Endodermal cell (in vitro differentiated cells): ENCODE measurements around the gene POU2AF3. TPM values are rescaled to one million over a fixed set of nuclear protein-coding genes. Genes with fewer than 3 reads are reported as not detected.
"Not testable (repeated sequence)": the region's sequence is repeated elsewhere in the genome, so short reads cannot be mapped to it uniquely, and the experiment has no call there.

Experiments used
- DNase-seq: peaks from one replicate; pipeline ENCODE4 v3.0.0-alpha.2; 2017
- H3K27ac ChIP-seq: 2 replicates; pipeline ENCODE4 v1.5.1; 2013; ENCODE audit warnings: mild to moderate bottlenecking, low read depth, low read length, moderate library complexity
- H3K27me3 ChIP-seq: 2 replicates; pipeline ENCODE4 v1.6.1; 2013; ENCODE audit warnings: mild to moderate bottlenecking, low read length, moderate library complexity; ENCODE audit not compliant: insufficient read depth, control insufficient read depth, poor library complexity, severe bottlenecking
- H3K36me3 ChIP-seq: 2 replicates; pipeline ENCODE4 v1.7.0; 2013; ENCODE audit warnings: mild to moderate bottlenecking, low read length, moderate library complexity; ENCODE audit not compliant: control insufficient read depth, insufficient read depth
- H3K4me1 ChIP-seq: one replicate; pipeline ENCODE4 v1.7.0; 2013; ENCODE audit warnings: low read length; ENCODE audit not compliant: control insufficient read depth, insufficient read depth
- H3K4me3 ChIP-seq: 2 replicates; pipeline ENCODE4 v1.5.1; 2013; ENCODE audit warnings: mild to moderate bottlenecking, low read length, moderate library complexity
- H3K9ac ChIP-seq: 2 replicates; pipeline ENCODE4 v1.6.1; 2013; ENCODE audit warnings: mild to moderate bottlenecking, low read length, moderate library complexity; ENCODE audit not compliant: poor library complexity, severe bottlenecking; ENCODE audit errors: extremely low read depth
- H3K9me3 ChIP-seq: 2 replicates; pipeline ENCODE4 v1.6.1; 2013; ENCODE audit warnings: mild to moderate bottlenecking, low read length, moderate library complexity; ENCODE audit not compliant: control insufficient read depth
- H3K27ac Mint-ChIP-seq: 2 replicates; pipeline ENCODE4 v1.8.0; 2020; ENCODE audit warnings: mixed read lengths
- H3K27me3 Mint-ChIP-seq: 2 replicates; pipeline ENCODE4 v1.8.0; 2021; ENCODE audit warnings: mild to moderate bottlenecking, mixed read lengths; ENCODE audit not compliant: insufficient read depth
- H3K36me3 Mint-ChIP-seq: 2 replicates; pipeline ENCODE4 v1.8.0; 2020; ENCODE audit warnings: low read depth, mixed read lengths
- H3K4me1 Mint-ChIP-seq: 2 replicates; pipeline ENCODE4 v1.8.0; 2020; ENCODE audit warnings: mixed read lengths
- H3K4me3 Mint-ChIP-seq: 2 replicates; pipeline ENCODE4 v1.8.0; 2020; ENCODE audit warnings: mild to moderate bottlenecking, moderate library complexity, mixed read lengths
- H3K9me3 Mint-ChIP-seq: 2 replicates; pipeline ENCODE4 v1.8.0; 2020; ENCODE audit warnings: mild to moderate bottlenecking, mixed read lengths
- WGBS, 2 experiments: methylation state at CpG; one replicate each; pipeline versions ENCODE4 v1.1.5 to v1.1.7; 2013; ENCODE audit warnings: missing lambda C conversion rate in 2 of 2, mixed read lengths in 1 of 2; ENCODE audit not compliant: insufficient coverage in 1 of 2, insufficient read length in 1 of 2; 5-methylcytosine and 5-hydroxymethylcytosine counted together
- total RNA-seq, 2 donors: library from RNA; stranded (reverse); fragmentation: NEBNext Ultra II Directional in 1 of 2; extraction: Animal tissue kit (Norgen Biotek cat#: 25700) in 1 of 2; gene quantifications; 2 replicates in 1 of 2; 3 replicates in 1 of 2; pipeline ENCODE4 v1.2.1, GENCODE V29; 2021
- TF ChIP-seq, protein P1 (sequence below): fragments of 200-600 bp; sonication (generic); conservative IDR thresholded peaks from 2 replicates; pipeline ENCODE4 v1.5.0; 2021; ENCODE audit warnings: antibody characterized with exemption, mild to moderate bottlenecking

Gene POU2AF3
- total RNA-seq, 2 donors from 2014 or later: 0.55 to 1.8 TPM

DNA sequence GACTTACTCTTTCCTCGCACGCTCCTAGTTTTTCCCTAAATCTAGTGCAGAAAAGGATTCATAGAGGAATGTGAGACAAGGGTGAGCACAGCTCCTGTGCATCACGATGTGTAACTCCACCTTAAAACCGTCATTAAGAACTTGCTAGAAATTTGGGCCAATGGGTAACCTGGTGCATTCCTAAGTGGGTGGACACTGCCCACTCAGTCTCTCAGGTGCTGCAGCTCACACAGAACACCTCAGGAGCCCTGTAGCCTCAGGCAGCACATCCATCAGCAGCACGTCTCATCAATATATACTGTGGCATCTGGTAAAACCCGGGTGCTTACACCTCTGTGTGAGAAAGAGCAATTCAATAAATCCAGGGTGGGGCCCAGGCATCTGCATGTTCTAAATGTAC is 12.4 kb downstream of the POU2AF3 start:
- no peak overlapping the region for H3K4me3 ChIP-seq
- H3K9me3 Mint-ChIP-seq: peaks cover 7% of the 10 kb centered on the region
- H3K27ac ChIP-seq: no peak overlapping the region
- H3K4me1 ChIP-seq: peaks cover 6% of the 10 kb centered on the region
- peaks cover 39% of the 10 kb centered on the region for H3K27me3 ChIP-seq
- TF ChIP-seq, protein P1, sequence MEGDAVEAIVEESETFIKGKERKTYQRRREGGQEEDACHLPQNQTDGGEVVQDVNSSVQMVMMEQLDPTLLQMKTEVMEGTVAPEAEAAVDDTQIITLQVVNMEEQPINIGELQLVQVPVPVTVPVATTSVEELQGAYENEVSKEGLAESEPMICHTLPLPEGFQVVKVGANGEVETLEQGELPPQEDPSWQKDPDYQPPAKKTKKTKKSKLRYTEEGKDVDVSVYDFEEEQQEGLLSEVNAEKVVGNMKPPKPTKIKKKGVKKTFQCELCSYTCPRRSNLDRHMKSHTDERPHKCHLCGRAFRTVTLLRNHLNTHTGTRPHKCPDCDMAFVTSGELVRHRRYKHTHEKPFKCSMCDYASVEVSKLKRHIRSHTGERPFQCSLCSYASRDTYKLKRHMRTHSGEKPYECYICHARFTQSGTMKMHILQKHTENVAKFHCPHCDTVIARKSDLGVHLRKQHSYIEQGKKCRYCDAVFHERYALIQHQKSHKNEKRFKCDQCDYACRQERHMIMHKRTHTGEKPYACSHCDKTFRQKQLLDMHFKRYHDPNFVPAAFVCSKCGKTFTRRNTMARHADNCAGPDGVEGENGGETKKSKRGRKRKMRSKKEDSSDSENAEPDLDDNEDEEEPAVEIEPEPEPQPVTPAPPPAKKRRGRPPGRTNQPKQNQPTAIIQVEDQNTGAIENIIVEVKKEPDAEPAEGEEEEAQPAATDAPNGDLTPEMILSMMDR: no peak
- H3K4me1 Mint-ChIP-seq: peaks cover 25% of the 10 kb centered on the region
- peaks cover 60% of the 10 kb centered on the region for H3K27me3 Mint-ChIP-seq
- no peaks in the 10 kb centered on the region for H3K36me3 Mint-ChIP-seq
- no peak overlapping the region for H3K4me3 Mint-ChIP-seq
- no peak overlapping the region for H3K9ac ChIP-seq
- 85 to 86% methylated on average over 4 to 6 of the region's 6 CpGs for WGBS, 2 experiments
- no peaks in the 10 kb centered on the region for H3K36me3 ChIP-seq
- H3K27ac Mint-ChIP-seq: no peak overlapping the region
- H3K9me3 ChIP-seq: no peaks in the 10 kb centered on the region
- DNase-seq: no peak

DNA sequence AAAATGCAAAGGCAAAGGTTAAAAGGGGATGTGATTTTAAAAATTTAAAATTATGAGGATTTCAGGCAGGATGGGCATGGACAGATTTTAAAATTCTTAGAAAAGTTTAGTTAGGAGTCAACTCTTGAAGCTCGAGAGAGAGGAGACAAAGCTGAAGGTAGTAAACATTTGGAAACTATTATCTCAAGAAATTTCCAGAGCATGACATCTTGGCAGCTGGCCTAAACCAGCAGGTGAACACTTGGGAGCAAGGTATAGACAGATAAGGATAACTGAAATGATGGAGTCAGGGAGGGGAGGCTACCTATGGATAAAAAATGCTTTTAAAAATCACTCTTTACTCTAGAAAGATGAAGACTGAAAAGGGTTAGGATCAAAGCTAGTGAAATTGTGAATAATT is 13.7 kb downstream of the POU2AF3 start:
- no peak for DNase-seq
- Mint-ChIP-seq H3K4me1 (peaks cover 25% of the 10 kb centered on the region), H3K27ac (no peak overlapping the region), H3K4me3 (no peak overlapping the region), H3K27me3 (peaks cover 57% of the 10 kb centered on the region), H3K36me3 (no peaks in the 10 kb centered on the region), H3K9me3 (peaks cover 10% of the 10 kb centered on the region)
- Histone ChIP-seq H3K9me3 (no peaks in the 10 kb centered on the region), H3K4me1 (peaks cover 6% of the 10 kb centered on the region), H3K4me3 (no peak overlapping the region), H3K27ac (no peak overlapping the region), H3K9ac (no peak overlapping the region), H3K36me3 (no peaks in the 10 kb centered on the region), H3K27me3 (peaks cover 26% of the 10 kb centered on the region)
- TF ChIP-seq, protein P1: no peak
- WGBS, 2 experiments: 60 to 96% methylated on average over 1 of the region's 1 CpG

DNA sequence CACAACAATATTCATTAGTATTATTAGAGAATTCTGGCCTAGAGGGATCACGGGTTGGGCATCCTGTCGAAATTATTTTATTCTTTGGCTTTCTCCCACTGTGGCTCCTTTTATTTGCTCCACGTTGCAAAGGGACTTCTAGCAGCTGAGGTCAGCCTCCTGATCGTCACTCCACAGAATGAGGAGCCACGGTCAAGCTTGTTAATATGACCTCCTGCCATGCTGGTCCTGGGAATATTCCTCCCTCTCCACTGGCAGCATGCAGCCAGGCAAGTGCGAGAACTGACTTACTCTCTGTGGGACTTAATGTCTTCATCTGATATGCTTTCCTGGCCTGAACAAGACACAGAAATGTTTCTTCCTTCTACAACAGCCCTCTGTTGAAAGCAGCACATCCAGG is 20.9 kb downstream of the POU2AF3 start:
- no peaks in the 10 kb centered on the region for H3K4me1 ChIP-seq
- TF ChIP-seq, protein P1: no peak
- Mint-ChIP-seq H3K9me3 (peaks cover 7% of the 10 kb centered on the region), H3K27ac (no peak overlapping the region), H3K4me1 (peaks cover 2% of the 10 kb centered on the region), H3K36me3 (no peaks in the 10 kb centered on the region), H3K27me3 (peaks cover 50% of the 10 kb centered on the region), H3K4me3 (no peak overlapping the region)
- H3K27ac ChIP-seq: no peak overlapping the region
- WGBS, 2 experiments: 74 to 88% methylated on average over 6 of the region's 6 CpGs
- no peak for DNase-seq
- H3K4me3 ChIP-seq: no peak overlapping the region
- H3K27me3 ChIP-seq: peaks cover 6% of the 10 kb centered on the region
- H3K9ac ChIP-seq: no peak overlapping the region
- no peaks in the 10 kb centered on the region for H3K36me3 ChIP-seq
- H3K9me3 ChIP-seq: no peaks in the 10 kb centered on the region

DNA sequence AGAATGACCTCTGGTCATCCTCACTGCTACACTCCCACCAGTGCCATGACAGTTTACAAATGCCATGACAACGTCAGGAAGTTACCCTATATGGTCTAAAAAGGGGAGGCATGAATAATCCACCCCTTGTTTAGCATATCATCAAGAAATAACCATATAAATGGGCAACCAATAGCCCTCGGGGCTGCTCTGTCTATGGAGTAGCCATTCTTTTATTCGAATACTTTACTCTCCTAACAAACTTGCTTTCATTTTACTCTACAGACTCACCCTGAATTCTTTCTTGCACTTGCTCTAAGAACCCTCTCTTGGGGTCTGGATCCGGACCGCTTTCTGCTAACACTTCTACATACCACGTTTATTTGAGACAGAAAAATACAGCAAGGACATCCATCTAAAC is 21.9 kb downstream of the POU2AF3 start:
- H3K27me3 Mint-ChIP-seq: peaks cover 50% of the 10 kb centered on the region
- H3K4me1 Mint-ChIP-seq, H3K4me1 ChIP-seq, H3K9ac ChIP-seq, DNase-seq, H3K27me3 ChIP-seq, H3K9me3 ChIP-seq, H3K4me3 Mint-ChIP-seq, H3K4me3 ChIP-seq, H3K9me3 Mint-ChIP-seq, H3K36me3 ChIP-seq, H3K27ac Mint-ChIP-seq, H3K36me3 Mint-ChIP-seq, H3K27ac ChIP-seq: not testable (repeated sequence)
- WGBS, 2 experiments: 85 to 87% methylated on average over 3 to 6 of the region's 6 CpGs
